Measurements from ENCODE around the gene ENTPD5. TPM values are rescaled to one million over a fixed set of nuclear protein-coding genes. Genes with fewer than 3 reads are reported as not detected.

ENTPD5 gene
- total and polyA plus RNA-seq, 9 donors, result 3.3 to 12.3 (median 7.0) TPM

DNA sequence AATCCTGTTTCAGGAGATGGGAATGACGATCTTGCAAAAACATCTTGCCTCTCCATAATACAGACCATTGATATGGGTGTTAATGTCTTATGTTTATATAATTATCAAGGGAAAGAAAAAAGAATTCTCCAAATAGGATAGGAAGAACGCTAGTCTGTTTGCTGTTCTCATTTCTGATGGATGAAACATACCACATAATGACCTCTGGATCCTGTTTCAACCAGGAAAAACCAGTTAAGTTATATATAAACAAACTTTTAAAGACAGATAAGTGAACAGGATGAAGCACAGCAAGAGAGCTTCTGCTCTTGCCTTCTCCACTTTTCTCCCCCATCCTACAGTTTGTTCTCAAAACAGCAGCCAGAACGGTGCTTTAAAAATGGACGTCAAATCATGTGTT is 41.2 kb downstream of the ENTPD5 start:
- H3K4me1 ChIP-seq (ENCODE audit: insufficient read depth), result no peaks in the 10 kb centered on the region
- no peak for TF ChIP-seq EP300 (IDR thresholded peaks at IDR 0.05)
- no peak for TF ChIP-seq POLR2A (IDR thresholded peaks at IDR 0.05)
- TF ChIP-seq, protein P1, sequence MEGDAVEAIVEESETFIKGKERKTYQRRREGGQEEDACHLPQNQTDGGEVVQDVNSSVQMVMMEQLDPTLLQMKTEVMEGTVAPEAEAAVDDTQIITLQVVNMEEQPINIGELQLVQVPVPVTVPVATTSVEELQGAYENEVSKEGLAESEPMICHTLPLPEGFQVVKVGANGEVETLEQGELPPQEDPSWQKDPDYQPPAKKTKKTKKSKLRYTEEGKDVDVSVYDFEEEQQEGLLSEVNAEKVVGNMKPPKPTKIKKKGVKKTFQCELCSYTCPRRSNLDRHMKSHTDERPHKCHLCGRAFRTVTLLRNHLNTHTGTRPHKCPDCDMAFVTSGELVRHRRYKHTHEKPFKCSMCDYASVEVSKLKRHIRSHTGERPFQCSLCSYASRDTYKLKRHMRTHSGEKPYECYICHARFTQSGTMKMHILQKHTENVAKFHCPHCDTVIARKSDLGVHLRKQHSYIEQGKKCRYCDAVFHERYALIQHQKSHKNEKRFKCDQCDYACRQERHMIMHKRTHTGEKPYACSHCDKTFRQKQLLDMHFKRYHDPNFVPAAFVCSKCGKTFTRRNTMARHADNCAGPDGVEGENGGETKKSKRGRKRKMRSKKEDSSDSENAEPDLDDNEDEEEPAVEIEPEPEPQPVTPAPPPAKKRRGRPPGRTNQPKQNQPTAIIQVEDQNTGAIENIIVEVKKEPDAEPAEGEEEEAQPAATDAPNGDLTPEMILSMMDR (IDR thresholded peaks at IDR 0.05), result no peak
- H3K27me3 ChIP-seq, result no peaks in the 10 kb centered on the region
- intact Hi-C loops (cut with DNase I), result no loop called here
- H3K9me3 ChIP-seq, result no peaks in the 10 kb centered on the region
- 36 to 72% (median 38%) methylated on average over 4 of the region's 4 CpGs for WGBS, 3 donors
- DNase-seq, result no peak
- H3K36me3 ChIP-seq, result no peaks in the 10 kb centered on the region
- no peak overlapping the region for H3K4me3 ChIP-seq
- H3K27ac ChIP-seq, result no peak overlapping the region

DNA sequence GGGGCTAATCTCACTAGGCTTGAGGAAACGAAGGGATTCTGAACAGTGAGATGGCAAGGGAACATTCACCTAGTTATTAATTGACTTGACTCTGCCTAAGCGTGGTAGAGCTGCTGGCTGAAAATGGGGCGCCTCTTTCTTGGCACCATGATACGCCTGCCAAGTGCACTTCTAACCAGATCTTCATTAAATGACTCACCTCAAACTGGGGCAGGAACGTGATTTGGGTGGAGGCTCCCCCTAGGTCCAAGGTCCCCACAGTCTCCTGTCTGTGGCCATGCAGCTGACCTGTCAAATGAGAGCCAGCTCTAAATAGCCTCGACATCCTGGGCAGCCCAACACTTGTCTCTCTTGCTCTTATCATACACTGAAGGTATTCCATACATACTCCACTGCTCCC is 43.0 kb downstream of the ENTPD5 start:
- H3K27me3 ChIP-seq, result no peaks in the 10 kb centered on the region
- no peaks in the 10 kb centered on the region for H3K36me3 ChIP-seq
- H3K9me3 ChIP-seq, result no peaks in the 10 kb centered on the region
- H3K27ac ChIP-seq, result no peak overlapping the region
- H3K4me1 ChIP-seq (ENCODE audit: insufficient read depth), result no peaks in the 10 kb centered on the region
- no peak overlapping the region for H3K4me3 ChIP-seq
- 87 to 93% (median 87%) methylated on average over 6 of the region's 6 CpGs for WGBS, 3 donors
- intact Hi-C loops (cut with DNase I), result no loop called here
- TF ChIP-seq EP300 (IDR thresholded peaks at IDR 0.05), result no peak
- no peak for TF ChIP-seq POLR2A (IDR thresholded peaks at IDR 0.05)
- TF ChIP-seq, protein P1 (IDR thresholded peaks at IDR 0.05), result no peak
- DNase-seq, result no peak

DNA sequence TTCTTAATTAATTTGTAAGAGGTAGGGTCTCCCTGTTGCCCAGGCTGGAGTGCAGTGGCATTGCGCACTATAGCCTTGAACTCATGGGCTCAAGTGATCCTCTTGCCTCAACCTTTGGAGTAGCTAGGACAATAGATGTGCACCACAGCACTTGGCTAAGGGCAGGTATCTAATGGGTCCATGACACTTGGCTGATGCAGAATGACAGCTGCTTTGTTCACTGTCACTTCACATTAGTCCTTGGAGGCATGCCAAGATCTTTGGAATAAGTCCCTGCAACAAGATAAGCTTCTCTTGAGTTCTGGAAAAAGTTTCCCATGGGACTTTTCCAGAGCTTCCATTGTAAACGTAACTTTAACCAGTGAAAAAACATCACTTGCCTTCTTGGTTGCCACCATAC is 45.6 kb downstream of the ENTPD5 start:
- intact Hi-C loops (cut with DNase I), result no loop called here
- H3K4me3 ChIP-seq, result no peak overlapping the region
- no peaks in the 10 kb centered on the region for H3K9me3 ChIP-seq
- H3K27me3 ChIP-seq, result no peaks in the 10 kb centered on the region
- H3K4me1 ChIP-seq (ENCODE audit: insufficient read depth), result no peaks in the 10 kb centered on the region
- WGBS, 3 donors, result 79 to 86% (median 80%) methylated on average over 2 of the region's 2 CpGs
- no peak for DNase-seq
- H3K36me3 ChIP-seq, result no peaks in the 10 kb centered on the region
- TF ChIP-seq POLR2A (IDR thresholded peaks at IDR 0.05) (no peak), EP300 (IDR thresholded peaks at IDR 0.05) (no peak)
- TF ChIP-seq, protein P1 (IDR thresholded peaks at IDR 0.05), result no peak
- no peak overlapping the region for H3K27ac ChIP-seq

DNA sequence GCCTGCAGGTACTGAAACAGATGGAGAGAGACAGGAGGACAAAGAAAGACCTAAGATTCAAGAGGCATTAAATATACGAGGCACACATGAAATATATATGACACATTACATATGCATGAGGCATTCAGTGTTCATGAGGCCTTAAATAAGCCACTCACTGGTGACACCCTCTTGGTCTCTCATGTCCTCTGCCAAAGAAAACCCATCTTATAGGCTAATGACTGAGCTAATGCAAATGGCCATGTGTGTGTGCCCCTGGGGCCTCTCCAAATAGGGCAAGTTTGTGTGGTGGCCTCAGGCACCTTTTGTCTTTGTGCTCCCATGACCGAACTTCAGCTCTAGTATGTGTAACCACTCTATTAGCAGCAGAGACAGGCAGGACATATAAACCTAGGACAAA is 50.2 kb downstream of the ENTPD5 start:
- TF ChIP-seq EP300 (IDR thresholded peaks at IDR 0.05) (no peak), POLR2A (IDR thresholded peaks at IDR 0.05) (no peak)
- TF ChIP-seq, protein P1 (IDR thresholded peaks at IDR 0.05), result no peak
- H3K9me3 ChIP-seq, result no peaks in the 10 kb centered on the region
- H3K36me3 ChIP-seq, result no peaks in the 10 kb centered on the region
- DNase-seq, result no peak
- no peak overlapping the region for H3K4me3 ChIP-seq
- H3K4me1 ChIP-seq (ENCODE audit: insufficient read depth), result no peaks in the 10 kb centered on the region
- H3K27ac ChIP-seq, result no peak overlapping the region
- intact Hi-C loops (cut with DNase I), result no loop called here
- 87 to 99% (median 89%) methylated on average over 2 of the region's 2 CpGs for WGBS, 3 donors
- no peaks in the 10 kb centered on the region for H3K27me3 ChIP-seq

DNA sequence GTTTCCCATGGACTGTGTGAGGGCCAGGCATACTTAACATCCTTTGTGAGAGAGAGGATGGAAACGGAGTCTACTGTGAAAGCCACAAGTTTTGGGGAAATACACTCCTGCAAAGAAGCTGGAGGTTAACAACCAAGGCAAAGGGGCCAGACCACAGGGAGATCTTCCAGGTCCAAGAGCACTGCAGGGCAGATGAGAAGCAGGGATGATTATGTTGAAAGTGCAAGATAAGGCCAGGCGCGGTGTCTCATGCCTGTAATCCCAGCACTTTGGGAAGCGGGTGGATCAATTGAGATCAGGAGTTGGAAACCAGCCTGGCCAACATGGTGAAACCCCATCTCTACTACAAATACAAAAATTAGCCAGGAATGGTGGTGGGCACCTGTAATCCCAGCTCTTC is 53.9 kb downstream of the ENTPD5 start:
- no peak overlapping the region for H3K4me3 ChIP-seq
- H3K36me3 ChIP-seq, result no peaks in the 10 kb centered on the region
- no peak for DNase-seq
- H3K27ac ChIP-seq, result no peak overlapping the region
- no peaks in the 10 kb centered on the region for H3K9me3 ChIP-seq
- H3K27me3 ChIP-seq, result no peaks in the 10 kb centered on the region
- intact Hi-C loops (cut with DNase I), result no loop called here
- no peaks in the 10 kb centered on the region for H3K4me1 ChIP-seq (ENCODE audit: insufficient read depth)
- WGBS, 3 donors, result 77 to 96% (median 92%) methylated on average over 4 of the region's 4 CpGs
- TF ChIP-seq POLR2A (IDR thresholded peaks at IDR 0.05) (no peak), EP300 (IDR thresholded peaks at IDR 0.05) (no peak)
- TF ChIP-seq, protein P1 (IDR thresholded peaks at IDR 0.05), result no peak
